NCI-H526 treated with DMSO at 0.1 percent for 48 hours (cell line): Measurements from ENCODE around the gene NANOGP8.
"Not testable (repeated sequence)": the region's sequence is repeated elsewhere in the genome, so short reads cannot be mapped to it uniquely, and the experiment has no call there.

Experiments used
- DNase-seq: peaks from one replicate; lab custom pipeline; 2025; lab: John Stamatoyannopoulos, UW

Gene NANOGP8

GRCh38 chr15:35092846-35093245 is 7.8 kb upstream of the NANOGP8 start:
- no peak for DNase-seq

GRCh38 chr15:35092311-35092710 is 7.2 kb upstream of the NANOGP8 start:
- no peak for DNase-seq

DNA sequence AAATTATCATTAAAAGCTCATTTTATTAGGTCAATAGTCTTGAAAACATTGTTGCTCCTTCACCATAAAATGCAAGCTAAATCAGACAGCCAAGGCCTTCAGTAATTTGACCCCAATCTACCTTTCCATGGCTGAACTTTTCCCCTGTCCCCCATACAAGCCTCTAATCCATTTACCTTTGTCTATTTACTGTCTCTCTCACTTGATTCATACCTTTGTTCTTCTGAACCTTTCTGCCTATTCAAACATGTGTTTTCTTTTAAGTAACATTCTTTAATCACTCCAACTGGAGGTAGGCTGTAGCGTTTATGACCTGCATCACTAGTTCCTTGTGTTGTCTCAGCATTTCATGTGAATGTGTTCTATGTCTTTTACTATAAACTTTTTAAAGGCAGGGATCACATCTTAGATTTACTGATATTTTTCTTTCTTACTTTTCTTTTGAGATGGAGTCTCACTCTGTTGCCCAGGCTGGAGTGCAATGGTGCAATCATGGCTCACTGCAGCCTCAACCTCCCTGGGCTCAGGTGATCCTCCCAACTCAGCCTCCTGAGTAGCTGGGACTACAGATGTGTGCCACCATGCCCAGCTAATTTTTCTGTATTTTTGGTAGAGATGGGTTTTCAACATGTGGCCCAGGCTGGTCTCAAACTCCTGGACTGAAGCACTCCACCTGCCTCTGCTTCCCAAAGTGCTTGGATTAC is 5.2 kb upstream of the NANOGP8 start:
- no peak for DNase-seq

GRCh38 chr15:35089551-35089950 is 4.5 kb upstream of the NANOGP8 start:
- DNase-seq = no peak

DNA sequence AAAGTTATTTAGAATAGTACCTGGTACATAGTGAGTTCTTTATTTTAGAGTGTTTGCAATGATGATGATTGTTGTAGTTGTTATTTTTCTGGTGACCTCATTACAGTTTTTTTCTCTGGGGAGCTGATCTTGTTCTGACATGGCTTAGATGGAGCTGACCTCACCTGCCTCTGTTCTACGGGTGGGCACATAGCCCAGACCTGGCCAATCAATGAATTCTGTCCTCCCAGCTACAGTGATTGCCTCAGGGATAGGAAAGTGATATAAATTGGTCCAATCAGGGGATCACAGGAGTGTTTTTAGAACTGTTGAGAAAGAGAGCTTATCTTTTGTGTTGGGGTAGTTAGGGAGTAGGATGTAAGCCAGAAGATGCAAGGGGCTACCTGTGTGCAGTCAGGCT is 3.2 kb upstream of the NANOGP8 start:
- DNase-seq = no peak

- DNase-seq = no peak
Measured at GRCh38 chr15:35087759-35088158, 2.7 kb upstream of the NANOGP8 start.

GRCh38 chr15:35082371-35083348 is 2.4 kb downstream of the NANOGP8 start:
- not testable (repeated sequence) for DNase-seq

GRCh38 chr15:35081626-35082365 is 3.3 kb downstream of the NANOGP8 start:
- DNase-seq = not testable (repeated sequence)

DNA sequence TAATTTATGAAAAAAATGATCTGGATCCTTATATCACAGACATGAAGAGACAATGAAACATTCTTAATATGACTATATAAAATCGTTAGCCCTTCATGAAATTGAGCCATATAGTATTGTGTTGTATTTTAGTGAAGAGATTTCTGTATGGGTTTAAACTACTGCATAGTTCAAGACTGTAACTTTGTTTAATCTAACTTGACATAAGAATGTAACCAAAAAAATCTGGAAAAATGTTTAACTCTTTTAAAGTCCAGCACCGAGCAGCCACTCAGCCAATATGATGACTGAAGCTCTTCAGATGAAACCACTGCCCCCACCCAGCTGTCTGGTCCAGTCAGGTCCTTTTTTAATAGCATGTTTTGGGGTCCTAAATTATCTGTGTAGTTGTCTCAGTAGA is 4.9 kb downstream of the NANOGP8 start:
- no peak for DNase-seq

DNA sequence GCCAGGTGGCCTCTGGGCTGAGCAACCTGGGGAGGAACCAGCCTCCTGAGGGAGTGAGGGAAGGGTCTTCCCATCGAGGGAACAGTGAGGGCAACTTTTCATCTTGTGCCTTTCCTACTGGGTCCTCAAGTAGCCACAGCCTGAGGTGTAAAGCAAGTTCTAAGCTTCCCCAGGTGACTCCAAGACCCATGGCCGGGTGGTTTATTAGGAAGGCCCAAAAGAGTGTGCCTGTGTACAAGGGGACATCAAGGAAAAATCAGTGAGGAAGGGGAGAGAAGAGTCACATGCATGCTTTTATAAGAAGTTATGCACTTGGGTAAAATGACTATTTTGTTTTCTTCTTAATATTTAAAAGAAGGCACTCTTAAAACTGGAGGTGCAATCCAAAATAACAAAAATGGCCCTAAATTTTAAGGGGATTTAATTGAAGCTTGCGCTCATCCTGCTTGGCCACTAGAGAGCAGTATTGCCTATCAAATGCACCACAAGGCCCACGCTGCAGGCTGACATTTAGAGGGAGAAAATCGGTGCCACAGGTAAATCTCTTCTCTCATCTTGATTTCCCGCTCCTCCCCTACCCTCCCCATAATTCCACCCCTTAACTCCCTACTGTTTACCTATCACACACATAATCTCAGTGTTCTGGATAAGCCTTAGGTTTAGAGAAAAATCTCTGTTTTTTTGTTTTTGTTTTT is 6.7 kb downstream of the NANOGP8 start:
- DNase-seq = peak; percentile 50

DNA sequence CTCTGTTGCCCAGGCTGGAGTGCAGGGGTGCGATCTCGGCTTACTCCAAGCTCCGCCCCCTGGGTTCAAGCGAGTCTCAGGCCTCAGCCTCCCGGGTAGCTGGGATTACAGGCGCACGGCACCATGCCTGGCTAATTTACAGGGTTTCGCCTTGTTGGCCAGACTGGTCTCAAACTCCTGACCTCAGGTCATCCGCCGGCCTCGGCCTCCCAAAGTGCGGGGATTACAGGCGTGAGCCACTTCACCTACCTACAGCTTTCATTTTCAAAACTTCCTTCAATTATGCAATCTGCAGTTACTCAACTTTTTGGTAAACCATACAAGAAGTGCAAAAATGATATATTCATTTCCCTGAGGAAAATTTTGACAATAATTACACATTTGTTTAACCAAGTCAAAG is 14.0 kb downstream of the NANOGP8 start:
- no peak for DNase-seq

DNA sequence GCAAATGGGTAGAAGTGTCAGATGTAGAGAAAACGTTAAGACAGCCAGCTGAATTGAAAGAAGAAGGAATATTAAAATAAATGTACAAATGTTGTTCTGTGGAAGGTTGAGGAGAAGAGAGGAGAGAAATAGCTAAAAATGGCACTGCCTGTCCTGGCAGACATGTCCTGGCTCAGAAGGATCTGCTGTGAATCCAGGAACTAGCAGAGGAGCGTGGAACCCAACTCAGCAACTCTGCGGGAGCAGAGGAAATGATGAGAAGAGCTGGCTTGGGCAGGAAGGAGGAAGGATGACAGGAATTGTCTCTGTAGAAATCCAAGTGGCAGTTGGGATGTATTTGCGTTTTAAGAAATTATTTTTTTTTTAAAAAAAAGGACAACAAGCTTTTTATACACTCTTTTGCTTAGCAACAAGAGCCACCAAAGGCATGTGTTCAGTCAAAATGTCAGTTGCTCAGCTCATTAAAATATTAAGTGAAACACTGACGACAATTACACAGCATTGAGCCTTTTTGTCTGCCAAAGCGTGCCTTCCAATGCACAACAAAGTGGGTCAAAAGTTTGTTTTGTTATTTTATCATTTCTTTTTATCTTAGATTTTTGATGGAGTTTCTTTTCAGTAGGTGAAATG is 16.1 kb downstream of the NANOGP8 start:
- no peak for DNase-seq

DNA sequence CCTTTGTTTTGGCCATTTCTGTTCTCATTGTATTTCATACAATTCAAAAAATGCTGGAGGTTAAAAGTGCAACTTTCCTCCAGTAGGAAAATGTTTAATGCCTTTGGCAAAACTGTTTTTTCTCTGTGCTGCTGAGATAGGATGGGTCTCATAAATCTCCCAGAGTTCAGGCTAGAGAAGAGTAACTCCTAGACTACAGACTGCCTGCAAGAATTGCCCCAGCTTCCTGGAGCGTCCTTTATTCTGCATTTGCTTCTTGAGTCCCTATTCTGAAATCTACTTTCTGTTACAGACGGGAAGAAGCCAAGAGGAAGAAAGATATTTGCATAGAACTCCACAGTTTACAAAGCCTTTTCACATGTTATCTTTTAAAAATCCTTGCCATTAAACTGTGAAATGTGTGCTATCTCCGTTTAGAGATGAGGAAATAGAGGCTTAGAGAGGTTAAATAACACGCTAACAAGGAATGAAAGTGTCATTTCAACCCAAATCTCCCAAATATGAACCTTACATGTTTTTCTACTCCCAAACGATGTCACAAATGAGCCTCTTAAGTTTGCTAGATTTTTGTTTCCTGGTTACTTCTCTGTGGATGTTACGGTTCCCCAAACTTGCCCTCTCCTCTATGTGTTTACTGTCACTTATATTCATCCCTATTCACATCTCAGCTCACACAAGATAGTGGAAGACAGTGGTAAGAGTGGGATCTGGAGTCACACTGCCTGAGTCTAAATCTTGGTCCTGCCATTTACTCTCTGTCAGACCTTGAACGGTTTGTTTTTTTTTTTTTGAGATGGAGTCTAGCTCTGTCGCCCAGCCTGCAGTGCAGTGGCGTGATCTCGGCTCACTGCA is 17.4 kb downstream of the NANOGP8 start:
- no peak for DNase-seq

DNA sequence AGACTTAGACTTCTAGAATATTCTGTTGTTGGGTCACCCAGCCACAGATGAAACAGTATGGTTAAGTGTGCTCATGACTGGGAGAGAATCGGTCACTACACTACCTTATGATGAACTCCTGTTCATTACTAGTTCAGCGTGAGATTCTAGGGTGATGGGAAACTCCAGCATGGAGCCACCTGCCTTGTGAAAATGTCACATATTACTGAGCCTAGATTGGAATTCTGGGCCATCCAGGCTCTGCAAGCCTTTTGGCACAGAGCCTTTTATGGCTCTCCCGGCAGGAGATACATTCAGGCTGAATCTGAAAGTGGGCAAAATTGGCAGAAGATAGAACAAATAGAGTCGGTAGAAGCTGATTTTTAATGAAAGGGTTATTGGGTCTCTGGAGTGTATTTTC is 19.0 kb downstream of the NANOGP8 start:
- no peak for DNase-seq

DNA sequence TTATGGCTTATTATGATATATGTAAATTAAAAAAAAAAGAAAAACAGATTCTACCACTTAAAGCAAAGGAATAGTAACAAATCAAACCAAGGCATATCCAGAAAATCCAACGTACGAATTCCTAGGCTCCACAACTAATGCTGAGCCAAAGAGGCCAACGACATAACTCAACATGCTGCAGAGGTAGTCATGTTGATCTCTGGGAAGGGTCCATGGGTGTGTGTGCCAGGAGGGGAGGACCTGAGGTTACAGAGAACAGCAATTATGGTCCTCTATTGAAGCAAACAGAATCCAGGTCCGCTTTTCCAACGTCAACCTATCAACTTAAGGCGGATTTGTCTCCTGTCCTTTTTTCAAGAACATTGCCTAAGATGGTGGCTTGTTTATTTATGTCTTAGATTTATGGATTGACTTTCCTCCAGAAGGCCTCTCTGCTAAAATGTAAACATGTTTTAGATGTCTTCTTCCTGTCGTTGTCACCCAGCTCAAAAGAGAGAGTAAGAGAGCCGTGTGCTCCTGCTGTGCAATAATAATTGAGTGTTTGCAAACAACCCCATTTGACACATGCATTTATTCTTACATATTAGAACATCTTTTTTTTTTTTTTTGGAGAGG is 20.4 kb downstream of the NANOGP8 start:
- no peak for DNase-seq

GRCh38 chr15:35062738-35063099 is 22.4 kb downstream of the NANOGP8 start:
- DNase-seq = no peak

DNA sequence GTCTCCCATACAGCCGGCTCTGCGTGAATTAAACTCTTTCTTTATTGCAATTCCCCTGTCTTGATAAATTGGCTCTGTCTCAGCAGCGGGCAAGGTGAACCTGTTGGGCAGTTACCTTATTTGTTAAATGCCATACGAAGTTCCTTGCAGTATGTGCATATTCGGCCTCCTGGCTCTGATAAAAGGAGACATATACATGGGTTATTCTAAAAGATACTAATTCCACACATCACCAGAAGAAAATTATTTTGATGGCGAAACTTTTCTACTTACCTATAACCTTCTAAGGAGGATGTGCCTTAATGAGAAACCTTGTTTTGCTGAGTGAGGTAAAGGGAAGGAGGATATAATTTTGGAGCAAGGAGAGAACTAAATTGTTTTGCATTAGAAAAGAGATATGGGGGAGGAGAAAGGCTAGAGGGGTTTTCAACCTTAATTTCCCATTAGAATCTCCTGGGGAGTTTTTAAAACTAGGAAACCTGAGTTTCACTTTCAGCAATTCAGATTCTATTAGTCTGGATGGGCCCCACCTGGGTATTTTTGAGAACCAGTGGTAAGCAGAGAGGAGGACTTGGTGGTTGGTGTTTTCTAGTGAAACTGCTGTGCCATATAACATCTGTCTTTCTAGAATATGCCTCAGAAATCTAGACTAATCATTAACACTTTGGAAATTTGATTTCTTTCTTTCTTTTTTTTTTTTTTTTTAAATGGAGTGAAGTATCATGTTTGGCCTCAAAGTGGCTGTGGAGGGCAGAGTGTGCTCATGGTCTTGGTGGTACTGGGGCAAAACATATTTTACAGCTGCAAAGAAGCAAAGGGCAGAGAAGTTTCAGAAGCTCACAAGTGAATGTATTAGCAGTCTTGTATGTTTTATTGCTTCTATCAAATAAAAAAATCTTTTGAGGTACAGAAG is 23.0 kb downstream of the NANOGP8 start:
- DNase-seq = no peak

GRCh38 chr15:35061161-35061824 is 23.8 kb downstream of the NANOGP8 start:
- no peak for DNase-seq
